Upper lobe of left lung (tissue), 6 donors: ENCODE measurements around the gene TPD52L1. TPM values are rescaled to one million over a fixed set of nuclear protein-coding genes. Genes with fewer than 3 reads are reported as not detected.

Experiments
- ATAC-seq, 2 donors: fragments of 200-7000 bp; cut with Tn5 transposase; one replicate each; pipeline ENCODE4 v1.9.1; 2022; ENCODE audit warnings: mild to moderate bottlenecking in 2 of 2, moderate library complexity in 2 of 2; ENCODE audit not compliant: low FRiP score in 2 of 2
- DNase-seq, 2 donors: peaks; one replicate each; pipeline ENCODE4 v3.0.0-alpha.2; 2019 to 2020
- H3K27ac ChIP-seq, 4 donors: fragments of 200-600 bp; sonication (generic); one replicate each; pipeline ENCODE4 v1.5.1; 2016 to 2019
- H3K27me3 ChIP-seq, 4 donors: fragments of 200-600 bp; sonication (generic); one replicate each; pipeline ENCODE4 v1.5.1; 2017 to 2019
- H3K36me3 ChIP-seq, 4 donors: fragments of 200-600 bp; sonication (generic); one replicate each; pipeline ENCODE4 v1.5.1; 2016 to 2019
- H3K4me1 ChIP-seq, 4 donors: fragments of 200-600 bp; sonication (generic); one replicate each; pipeline ENCODE4 v1.5.1; 2018 to 2019
- H3K4me3 ChIP-seq, 4 donors: fragments of 200-600 bp; sonication (generic); one replicate each; pipeline ENCODE4 v1.5.1; 2017 to 2019; ENCODE audit warnings: mild to moderate bottlenecking in 2 of 4, moderate library complexity in 1 of 4
- H3K9me3 ChIP-seq, 4 donors: fragments of 200-600 bp; sonication (generic); one replicate each; pipeline ENCODE4 v1.5.1; 2018 to 2019
- EP300 ChIP-seq, 4 donors: sonication (generic); formaldehyde crosslinking; IDR thresholded peaks; one replicate each; pipeline ENCODE4 v1.5.1; 2017; ENCODE audit warnings: antibody characterized with exemption in 4 of 4, control low read depth in 2 of 4
- POLR2A ChIP-seq, 4 donors: fragments of 450-650 bp; IDR thresholded peaks; one replicate each; pipeline ENCODE4 v1.5.1; 2016 to 2017; ENCODE audit warnings: antibody characterized with exemption in 4 of 4, mild to moderate bottlenecking in 2 of 4
- POLR2AphosphoS5 ChIP-seq, 2 donors: sonication (generic); formaldehyde crosslinking; IDR thresholded peaks; one replicate each; pipeline ENCODE4 v1.5.1; 2017; ENCODE audit warnings: antibody characterized with exemption in 2 of 2
- WGBS, 2 donors: methylation state at CpG; one replicate each; pipeline ENCODE4 v1.1.5; 2017 to 2018; 5-methylcytosine and 5-hydroxymethylcytosine counted together
- total RNA-seq, 6 donors: library from RNA; depleted of rRNA in 4 of 6; stranded (reverse); fragments of >200 nt in 4 of 6; gene quantifications; one replicate each; pipeline versions ENCODE4 v1.1.0 to v1.2.1, GENCODE V29; 2016 to 2021
- TF ChIP-seq, protein P1 (sequence below), 6 experiments: fragments of 450-650 bp in 4 of 6; fragments of 200-600 bp in 2 of 6; sonication (generic) in 2 of 6; IDR thresholded peaks; one replicate each; pipeline ENCODE4 v1.5.1; 2016 to 2019; ENCODE audit warnings: antibody characterized with exemption in 6 of 6
- donor health status: DM: no; HTN: no; CAD: no; lungs with moderate emphysema.
- donor health status: DM: no; HTN: yes; CAD: no; lungs with severe emphysema.

Gene TPD52L1
- total RNA-seq, 6 donors from 2014 or later = 15.5 to 63.4 (median 32.2) TPM

DNA sequence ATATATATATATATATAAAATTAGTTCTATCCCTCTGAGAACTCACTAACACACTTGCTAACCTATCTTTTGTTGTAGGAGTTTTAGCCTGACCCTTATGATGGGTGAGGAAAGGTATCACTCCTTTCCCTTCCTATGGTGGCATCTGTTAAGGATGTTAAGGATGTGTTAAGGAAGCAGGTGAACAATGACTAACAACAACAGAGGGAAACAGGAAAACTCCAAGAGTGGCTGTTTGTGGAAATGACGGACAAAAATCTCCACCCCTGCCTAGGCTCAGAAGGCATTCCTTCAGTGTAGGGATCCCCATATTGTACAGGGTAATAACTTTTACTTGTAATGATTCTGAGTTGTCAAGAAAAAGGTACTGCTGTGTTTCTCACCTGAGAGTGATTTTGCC is 8.8 kb upstream of the TPD52L1 start:
- DNase-seq (no peak), ATAC-seq (no peak)
- H3K4me1 ChIP-seq = no peaks in the 10 kb centered on the region
- H3K36me3 ChIP-seq = no peaks in the 10 kb centered on the region
- no peak overlapping the region for H3K4me3 ChIP-seq
- H3K27ac ChIP-seq = no peak overlapping the region
- WGBS, 2 donors = 83 to 96% methylated on average over 1 of the region's 1 CpG
- TF ChIP-seq POLR2AphosphoS5 (IDR thresholded peaks at IDR 0.05) (no peak), EP300 (IDR thresholded peaks at IDR 0.05) (no peak), POLR2A (IDR thresholded peaks at IDR 0.05) (no peak)
- TF ChIP-seq, protein P1, sequence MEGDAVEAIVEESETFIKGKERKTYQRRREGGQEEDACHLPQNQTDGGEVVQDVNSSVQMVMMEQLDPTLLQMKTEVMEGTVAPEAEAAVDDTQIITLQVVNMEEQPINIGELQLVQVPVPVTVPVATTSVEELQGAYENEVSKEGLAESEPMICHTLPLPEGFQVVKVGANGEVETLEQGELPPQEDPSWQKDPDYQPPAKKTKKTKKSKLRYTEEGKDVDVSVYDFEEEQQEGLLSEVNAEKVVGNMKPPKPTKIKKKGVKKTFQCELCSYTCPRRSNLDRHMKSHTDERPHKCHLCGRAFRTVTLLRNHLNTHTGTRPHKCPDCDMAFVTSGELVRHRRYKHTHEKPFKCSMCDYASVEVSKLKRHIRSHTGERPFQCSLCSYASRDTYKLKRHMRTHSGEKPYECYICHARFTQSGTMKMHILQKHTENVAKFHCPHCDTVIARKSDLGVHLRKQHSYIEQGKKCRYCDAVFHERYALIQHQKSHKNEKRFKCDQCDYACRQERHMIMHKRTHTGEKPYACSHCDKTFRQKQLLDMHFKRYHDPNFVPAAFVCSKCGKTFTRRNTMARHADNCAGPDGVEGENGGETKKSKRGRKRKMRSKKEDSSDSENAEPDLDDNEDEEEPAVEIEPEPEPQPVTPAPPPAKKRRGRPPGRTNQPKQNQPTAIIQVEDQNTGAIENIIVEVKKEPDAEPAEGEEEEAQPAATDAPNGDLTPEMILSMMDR (IDR thresholded peaks at IDR 0.05) = no peak
- no peaks in the 10 kb centered on the region for H3K27me3 ChIP-seq
- H3K9me3 ChIP-seq = no peaks in the 10 kb centered on the region

- Histone ChIP-seq H3K9me3 (no peaks in the 10 kb centered on the region), H3K27ac (no peak overlapping the region), H3K27me3 (peaks cover 0 to 4% (median 0%) of the 10 kb centered on the region in 4 donors), H3K36me3 (no peaks in the 10 kb centered on the region), H3K4me1 (peaks cover 14 to 23% (median 16%) of the 10 kb centered on the region in 4 donors), H3K4me3 (no peak overlapping the region)
- WGBS, 2 donors = 75 to 77% methylated on average over 7 of the region's 7 CpGs
- no peak for TF ChIP-seq POLR2A (IDR thresholded peaks at IDR 0.05)
- no peak for TF ChIP-seq EP300 (IDR thresholded peaks at IDR 0.05)
- TF ChIP-seq, protein P1 (IDR thresholded peaks at IDR 0.05) = no peak
- no peak for TF ChIP-seq POLR2AphosphoS5 (IDR thresholded peaks at IDR 0.05)
- no peak for DNase-seq
- ATAC-seq = no peak
Observed at GRCh38 chr6:125149256-125150144, 4.1 kb upstream of the TPD52L1 start.

- Histone ChIP-seq H3K9me3 (no peaks in the 10 kb centered on the region), H3K27ac (peak overlapping the region in 2 of 4 donors; percentile 8 to 30), H3K36me3 (no peaks in the 10 kb centered on the region), H3K4me1 (peaks cover 16 to 24% (median 19%) of the 10 kb centered on the region in 4 donors), H3K4me3 (no peak overlapping the region), H3K27me3 (peaks cover 0 to 4% (median 0%) of the 10 kb centered on the region in 4 donors)
- no peak for ATAC-seq
- 58 to 65% methylated on average over 4 of the region's 4 CpGs for whole genome bisulfite sequencing, 2 donors
- no peak for TF ChIP-seq POLR2A (IDR thresholded peaks at IDR 0.05)
- TF ChIP-seq, protein P1 (IDR thresholded peaks at IDR 0.05) = no peak
- TF ChIP-seq POLR2AphosphoS5 (IDR thresholded peaks at IDR 0.05) = no peak
- TF ChIP-seq EP300 (IDR thresholded peaks at IDR 0.05) = no peak
- DNase-seq = no peak
Observed at GRCh38 chr6:125151700-125152099, 1.9 kb upstream of the TPD52L1 start.

DNA sequence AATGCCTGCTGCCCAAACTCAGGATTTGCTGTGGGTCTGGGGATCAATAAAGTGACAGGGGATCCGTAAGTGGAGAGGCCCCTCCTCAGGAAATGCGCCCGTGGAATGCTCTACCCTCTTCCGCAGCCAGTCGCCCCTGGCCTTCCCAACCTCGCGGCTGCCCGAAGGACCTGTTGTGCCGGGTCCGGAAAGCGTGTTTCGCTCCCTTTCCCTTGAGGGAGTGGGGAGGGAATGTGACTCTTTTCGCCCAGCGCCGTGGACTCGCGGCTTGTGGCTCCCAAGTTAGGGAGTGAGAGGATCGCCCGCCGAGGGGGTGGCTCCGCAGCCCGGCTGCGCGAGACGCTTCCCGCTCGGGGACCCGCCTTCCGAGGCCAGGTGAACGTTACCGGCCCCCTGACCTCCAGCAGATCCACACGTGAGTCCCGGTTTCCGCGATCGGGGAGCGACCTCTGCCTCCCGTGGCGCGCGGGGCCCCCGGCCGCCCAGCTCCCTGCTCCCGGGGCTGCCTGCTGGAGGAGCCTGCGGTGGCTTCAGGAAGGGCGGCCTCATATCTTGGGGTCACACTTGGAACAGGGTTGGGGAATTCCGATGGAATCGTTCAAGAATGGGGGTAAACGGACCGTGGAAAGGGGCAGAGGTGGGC is 666 bp downstream of the TPD52L1 start:
- no peak for TF ChIP-seq EP300 (IDR thresholded peaks at IDR 0.05)
- TF ChIP-seq, protein P1 (IDR thresholded peaks at IDR 0.05) = no peak
- TF ChIP-seq POLR2A (IDR thresholded peaks at IDR 0.05) = no peak
- TF ChIP-seq POLR2AphosphoS5 (IDR thresholded peaks at IDR 0.05) = no peak
- Histone ChIP-seq H3K9me3 (no peaks in the 10 kb centered on the region), H3K27ac (peak overlapping the region in 3 of 4 donors; percentile 30 to 72 (median 66)), H3K4me3 (peak overlapping the region; percentile 56 to 63 (median 60)), H3K36me3 (no peaks in the 10 kb centered on the region), H3K27me3 (peaks cover 0 to 4% (median 0%) of the 10 kb centered on the region in 4 donors), H3K4me1 (peaks cover 16 to 24% (median 19%) of the 10 kb centered on the region in 4 donors)
- ATAC-seq (peak; percentile 35 to 55), DNase-seq (peak in 1 of 2 donors; percentile 82)
- 2 to 6% methylated on average over 27 to 48 of the region's 50 CpGs for WGBS, 2 donors
